ENCODE measurements around the gene ALDOA.

DNA sequence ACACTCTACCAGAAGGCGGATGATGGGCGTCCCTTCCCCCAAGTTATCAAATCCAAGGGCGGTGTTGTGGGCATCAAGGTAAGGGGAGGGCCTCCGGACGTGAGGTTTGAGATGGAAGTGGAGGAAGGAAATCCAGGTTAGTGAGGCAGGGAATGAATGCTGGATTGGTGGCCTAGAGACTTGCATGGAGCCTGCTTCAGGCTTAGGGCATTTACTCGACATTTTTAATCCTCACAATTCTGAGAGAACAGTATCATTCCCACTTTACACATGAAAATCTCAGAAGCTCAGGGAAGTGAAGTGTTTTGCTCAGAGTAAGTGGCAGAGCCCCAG is 2.0 kb downstream of the ALDOA start:
- TF ChIP-seq, protein P1, sequence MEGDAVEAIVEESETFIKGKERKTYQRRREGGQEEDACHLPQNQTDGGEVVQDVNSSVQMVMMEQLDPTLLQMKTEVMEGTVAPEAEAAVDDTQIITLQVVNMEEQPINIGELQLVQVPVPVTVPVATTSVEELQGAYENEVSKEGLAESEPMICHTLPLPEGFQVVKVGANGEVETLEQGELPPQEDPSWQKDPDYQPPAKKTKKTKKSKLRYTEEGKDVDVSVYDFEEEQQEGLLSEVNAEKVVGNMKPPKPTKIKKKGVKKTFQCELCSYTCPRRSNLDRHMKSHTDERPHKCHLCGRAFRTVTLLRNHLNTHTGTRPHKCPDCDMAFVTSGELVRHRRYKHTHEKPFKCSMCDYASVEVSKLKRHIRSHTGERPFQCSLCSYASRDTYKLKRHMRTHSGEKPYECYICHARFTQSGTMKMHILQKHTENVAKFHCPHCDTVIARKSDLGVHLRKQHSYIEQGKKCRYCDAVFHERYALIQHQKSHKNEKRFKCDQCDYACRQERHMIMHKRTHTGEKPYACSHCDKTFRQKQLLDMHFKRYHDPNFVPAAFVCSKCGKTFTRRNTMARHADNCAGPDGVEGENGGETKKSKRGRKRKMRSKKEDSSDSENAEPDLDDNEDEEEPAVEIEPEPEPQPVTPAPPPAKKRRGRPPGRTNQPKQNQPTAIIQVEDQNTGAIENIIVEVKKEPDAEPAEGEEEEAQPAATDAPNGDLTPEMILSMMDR (IDR thresholded peaks at IDR 0.05): no peak
- TF ChIP-seq POLR2A (IDR thresholded peaks at IDR 0.05): no peak

Data from esophagus squamous epithelium (tissue), 4 donors.